ENCODE measurements around the gene SNCA. TPM values are rescaled to one million over a fixed set of nuclear protein-coding genes. Genes with fewer than 3 reads are reported as not detected.

SNCA gene
- total RNA-seq, 2 experiments from 2014 or later = not detected

DNA sequence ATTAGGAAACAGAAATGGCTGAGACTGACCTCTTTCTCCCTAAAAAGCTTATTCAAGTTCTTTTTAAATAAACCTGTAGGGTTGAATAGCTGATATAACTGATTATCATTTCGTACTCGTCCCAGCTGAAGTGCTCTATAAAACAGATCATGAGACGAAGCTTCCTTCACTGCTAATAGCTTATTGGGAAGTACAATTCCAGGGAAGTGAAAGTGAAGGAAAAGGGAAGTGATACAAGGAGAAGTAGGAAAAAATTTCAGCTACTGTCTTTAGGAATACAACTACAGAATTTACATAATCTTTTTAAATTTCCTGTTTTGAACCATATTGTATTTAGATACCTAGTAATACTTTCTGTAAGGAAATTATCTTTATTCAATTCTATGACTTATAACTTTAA, 103.0 kb downstream of the SNCA start:
- Mint-ChIP-seq H3K27me3 (peaks cover 2% of the 10 kb centered on the region), H3K9me3 (no peaks in the 10 kb centered on the region), H3K36me3 (ENCODE audit: low read depth) (no peaks in the 10 kb centered on the region), H3K27ac (no peak overlapping the region), H3K4me3 (no peak overlapping the region), H3K4me1 (ENCODE audit: low read depth) (no peaks in the 10 kb centered on the region)
- intact Hi-C loops (cut with micrococcal nuclease) = no loop called here
- TF ChIP-seq, protein P1, sequence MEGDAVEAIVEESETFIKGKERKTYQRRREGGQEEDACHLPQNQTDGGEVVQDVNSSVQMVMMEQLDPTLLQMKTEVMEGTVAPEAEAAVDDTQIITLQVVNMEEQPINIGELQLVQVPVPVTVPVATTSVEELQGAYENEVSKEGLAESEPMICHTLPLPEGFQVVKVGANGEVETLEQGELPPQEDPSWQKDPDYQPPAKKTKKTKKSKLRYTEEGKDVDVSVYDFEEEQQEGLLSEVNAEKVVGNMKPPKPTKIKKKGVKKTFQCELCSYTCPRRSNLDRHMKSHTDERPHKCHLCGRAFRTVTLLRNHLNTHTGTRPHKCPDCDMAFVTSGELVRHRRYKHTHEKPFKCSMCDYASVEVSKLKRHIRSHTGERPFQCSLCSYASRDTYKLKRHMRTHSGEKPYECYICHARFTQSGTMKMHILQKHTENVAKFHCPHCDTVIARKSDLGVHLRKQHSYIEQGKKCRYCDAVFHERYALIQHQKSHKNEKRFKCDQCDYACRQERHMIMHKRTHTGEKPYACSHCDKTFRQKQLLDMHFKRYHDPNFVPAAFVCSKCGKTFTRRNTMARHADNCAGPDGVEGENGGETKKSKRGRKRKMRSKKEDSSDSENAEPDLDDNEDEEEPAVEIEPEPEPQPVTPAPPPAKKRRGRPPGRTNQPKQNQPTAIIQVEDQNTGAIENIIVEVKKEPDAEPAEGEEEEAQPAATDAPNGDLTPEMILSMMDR (IDR thresholded peaks at IDR 0.05) = no peak
- DNase-seq (no peak), ATAC-seq (no peak)
- CTCF ChIA-PET = no interaction called here
- POLR2A ChIA-PET = no interaction called here

DNA sequence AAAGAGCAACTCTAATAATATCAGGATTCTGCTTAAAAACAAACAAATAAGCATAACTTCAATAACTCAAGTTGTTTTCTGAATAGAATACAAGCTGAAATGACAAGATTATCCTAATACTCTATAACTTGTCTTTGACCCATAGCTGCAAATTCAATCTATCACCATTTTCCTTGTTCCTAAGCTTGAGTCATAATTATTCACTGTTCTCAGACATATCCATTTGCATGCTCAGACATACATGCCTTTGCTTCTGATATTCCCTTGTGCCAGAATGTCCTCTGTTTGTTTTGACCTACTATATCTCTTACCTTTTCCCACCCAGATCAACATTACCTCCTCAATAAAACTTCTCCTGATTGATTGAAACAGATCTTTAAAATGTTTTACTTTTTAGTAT, 109.7 kb downstream of the SNCA start:
- H3K27ac Mint-ChIP-seq = no peak overlapping the region
- H3K4me3 Mint-ChIP-seq = no peak overlapping the region
- H3K27me3 Mint-ChIP-seq = peaks cover 4% of the 10 kb centered on the region
- H3K36me3 Mint-ChIP-seq (ENCODE audit: low read depth) = no peaks in the 10 kb centered on the region
- POLR2A ChIA-PET = no interaction called here
- CTCF ChIA-PET = no interaction called here
- H3K9me3 Mint-ChIP-seq = no peaks in the 10 kb centered on the region
- ATAC-seq = no peak
- intact Hi-C loops (cut with micrococcal nuclease) = no loop called here
- TF ChIP-seq, protein P1 (IDR thresholded peaks at IDR 0.05) = no peak
- no peak for DNase-seq
- no peaks in the 10 kb centered on the region for H3K4me1 Mint-ChIP-seq (ENCODE audit: low read depth)

DNA sequence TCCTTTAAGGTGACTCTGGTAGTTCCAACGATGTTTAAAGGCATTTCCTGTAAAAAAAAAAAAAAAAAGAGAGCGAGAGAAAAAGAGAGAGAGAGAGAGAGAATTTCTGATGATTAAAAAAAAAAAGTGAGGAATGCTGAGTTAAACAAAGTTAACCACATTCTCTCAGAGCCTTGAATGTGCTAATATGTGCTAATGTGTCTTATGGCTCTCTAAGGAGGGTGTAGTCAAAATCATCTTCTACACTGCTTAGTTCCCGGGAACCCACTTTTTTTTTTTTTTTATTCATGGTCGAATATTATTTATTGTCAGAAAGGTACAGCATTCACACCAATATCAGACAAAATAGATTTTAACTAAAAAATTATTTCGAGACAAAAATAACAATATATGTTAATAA, 111.7 kb downstream of the SNCA start:
- CTCF ChIA-PET = no interaction called here
- intact Hi-C loops (cut with micrococcal nuclease) = no loop called here
- no peak overlapping the region for H3K27ac Mint-ChIP-seq

DNA sequence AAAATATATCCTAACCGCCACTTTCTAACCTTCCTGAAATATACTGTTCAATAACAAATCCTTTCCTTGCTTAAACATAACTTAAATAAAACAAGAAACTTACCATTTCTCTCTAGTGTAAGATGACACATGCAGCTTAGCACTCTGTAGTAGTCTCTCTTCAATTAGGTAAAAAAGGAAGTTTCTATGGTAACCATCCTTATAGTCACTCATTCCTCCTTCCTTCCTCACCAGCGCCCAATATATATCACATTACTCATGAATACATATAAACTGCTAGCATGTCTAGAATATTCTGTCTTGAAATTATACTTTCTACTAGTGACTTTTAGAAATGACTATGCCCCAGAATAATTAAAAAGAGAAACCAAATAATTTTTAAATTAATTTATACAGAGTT, 112.2 kb downstream of the SNCA start:
- ChIA-PET POLR2A (no interaction called here), CTCF (no interaction called here)
- H3K27me3 Mint-ChIP-seq = peaks cover 3% of the 10 kb centered on the region
- no peaks in the 10 kb centered on the region for H3K9me3 Mint-ChIP-seq
- intact Hi-C loops (cut with micrococcal nuclease) = no loop called here
- H3K36me3 Mint-ChIP-seq (ENCODE audit: low read depth) = no peaks in the 10 kb centered on the region
- TF ChIP-seq, protein P1 (IDR thresholded peaks at IDR 0.05) = no peak
- ATAC-seq (no peak), DNase-seq (no peak)
- H3K27ac Mint-ChIP-seq = no peak overlapping the region
- no peaks in the 10 kb centered on the region for H3K4me1 Mint-ChIP-seq (ENCODE audit: low read depth)
- no peak overlapping the region for H3K4me3 Mint-ChIP-seq

More for the DNA sequence above, 111.7 kb downstream of the SNCA start:
- TF ChIP-seq, protein P1 (IDR thresholded peaks at IDR 0.05) = no peak
- ATAC-seq (no peak), DNase-seq (no peak)
- H3K4me3 Mint-ChIP-seq = no peak overlapping the region
- POLR2A ChIA-PET = no interaction called here
- H3K9me3 Mint-ChIP-seq = no peaks in the 10 kb centered on the region
- H3K4me1 Mint-ChIP-seq (ENCODE audit: low read depth) = no peaks in the 10 kb centered on the region
- H3K27me3 Mint-ChIP-seq = peaks cover 3% of the 10 kb centered on the region
- H3K36me3 Mint-ChIP-seq (ENCODE audit: low read depth) = no peaks in the 10 kb centered on the region

DNA sequence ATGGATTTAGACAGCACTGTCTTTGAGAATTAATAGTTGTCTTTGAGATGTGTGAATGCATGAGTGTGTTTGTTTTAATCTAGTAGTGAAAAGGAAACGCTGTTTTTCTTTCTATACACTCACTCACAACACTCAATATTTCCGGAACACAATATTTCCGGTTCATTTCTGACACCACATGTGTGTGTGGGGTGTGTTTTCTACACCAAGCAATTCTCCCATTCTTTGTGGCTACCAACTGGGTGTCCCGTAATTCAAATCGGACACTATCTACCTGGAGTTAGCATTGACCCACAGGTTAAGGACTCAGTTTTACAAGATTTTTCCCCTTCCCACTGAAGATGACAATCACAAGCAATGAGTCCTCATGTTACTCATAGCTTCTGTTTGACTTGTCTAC, 113.9 kb downstream of the SNCA start:
- no peaks in the 10 kb centered on the region for H3K4me1 Mint-ChIP-seq (ENCODE audit: low read depth)
- intact Hi-C loops (cut with micrococcal nuclease) = no loop called here

More for the DNA sequence above, 113.9 kb downstream of the SNCA start:
- ATAC-seq = no peak
- CTCF ChIA-PET = no interaction called here
- Mint-ChIP-seq H3K27ac (no peak overlapping the region), H3K4me3 (no peak overlapping the region), H3K27me3 (peaks cover 3% of the 10 kb centered on the region), H3K36me3 (ENCODE audit: low read depth) (no peaks in the 10 kb centered on the region), H3K9me3 (no peaks in the 10 kb centered on the region)
- POLR2A ChIA-PET = no interaction called here
- DNase-seq = no peak
- TF ChIP-seq, protein P1 (IDR thresholded peaks at IDR 0.05) = no peak
